ENCODE results near the gene COX7A2.

DNA sequence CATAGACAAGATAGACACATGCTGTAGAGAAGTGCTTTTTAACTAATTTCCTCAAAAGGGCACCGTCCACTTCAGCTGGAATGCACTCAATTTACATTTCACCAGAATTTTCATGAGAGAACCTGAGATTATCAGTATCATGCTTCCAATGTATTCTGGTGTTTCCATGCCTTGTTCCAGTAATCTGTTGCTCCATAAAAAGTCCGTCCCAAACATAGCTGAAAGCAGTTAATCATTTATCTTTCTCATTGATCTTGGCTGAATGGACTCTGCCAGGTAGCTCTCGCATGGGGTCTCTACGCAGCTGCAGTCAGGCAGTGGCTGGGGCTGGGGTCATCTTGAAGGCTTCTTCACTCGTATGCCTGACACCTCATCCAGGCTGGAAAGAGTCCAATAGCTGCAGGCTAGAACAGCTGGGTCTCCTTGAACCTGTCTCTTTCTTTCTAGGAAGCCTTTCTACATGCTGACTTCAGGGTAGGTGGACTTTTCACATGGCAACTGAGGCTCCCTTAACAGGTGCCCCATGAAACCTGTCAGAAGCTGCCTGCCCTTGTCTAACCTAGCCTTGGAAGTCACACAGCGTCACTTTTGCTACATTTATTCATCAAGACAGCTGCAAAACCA is 19.2 kb downstream of the COX7A2 start:
- TF ChIP-seq, protein P1, sequence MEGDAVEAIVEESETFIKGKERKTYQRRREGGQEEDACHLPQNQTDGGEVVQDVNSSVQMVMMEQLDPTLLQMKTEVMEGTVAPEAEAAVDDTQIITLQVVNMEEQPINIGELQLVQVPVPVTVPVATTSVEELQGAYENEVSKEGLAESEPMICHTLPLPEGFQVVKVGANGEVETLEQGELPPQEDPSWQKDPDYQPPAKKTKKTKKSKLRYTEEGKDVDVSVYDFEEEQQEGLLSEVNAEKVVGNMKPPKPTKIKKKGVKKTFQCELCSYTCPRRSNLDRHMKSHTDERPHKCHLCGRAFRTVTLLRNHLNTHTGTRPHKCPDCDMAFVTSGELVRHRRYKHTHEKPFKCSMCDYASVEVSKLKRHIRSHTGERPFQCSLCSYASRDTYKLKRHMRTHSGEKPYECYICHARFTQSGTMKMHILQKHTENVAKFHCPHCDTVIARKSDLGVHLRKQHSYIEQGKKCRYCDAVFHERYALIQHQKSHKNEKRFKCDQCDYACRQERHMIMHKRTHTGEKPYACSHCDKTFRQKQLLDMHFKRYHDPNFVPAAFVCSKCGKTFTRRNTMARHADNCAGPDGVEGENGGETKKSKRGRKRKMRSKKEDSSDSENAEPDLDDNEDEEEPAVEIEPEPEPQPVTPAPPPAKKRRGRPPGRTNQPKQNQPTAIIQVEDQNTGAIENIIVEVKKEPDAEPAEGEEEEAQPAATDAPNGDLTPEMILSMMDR (IDR thresholded peaks at IDR 0.05; ENCODE audit: low read length) = no peak
- no peak for TF ChIP-seq EZH2 (optimal IDR thresholded peaks at IDR 0.05; ENCODE audit: low read depth, low read length)
